ENCODE measurements around the gene ABCG1.
A peak's percentile ranks its signal among the peaks of the same experiment; 100 is the strongest.

The ABCG1 gene

DNA sequence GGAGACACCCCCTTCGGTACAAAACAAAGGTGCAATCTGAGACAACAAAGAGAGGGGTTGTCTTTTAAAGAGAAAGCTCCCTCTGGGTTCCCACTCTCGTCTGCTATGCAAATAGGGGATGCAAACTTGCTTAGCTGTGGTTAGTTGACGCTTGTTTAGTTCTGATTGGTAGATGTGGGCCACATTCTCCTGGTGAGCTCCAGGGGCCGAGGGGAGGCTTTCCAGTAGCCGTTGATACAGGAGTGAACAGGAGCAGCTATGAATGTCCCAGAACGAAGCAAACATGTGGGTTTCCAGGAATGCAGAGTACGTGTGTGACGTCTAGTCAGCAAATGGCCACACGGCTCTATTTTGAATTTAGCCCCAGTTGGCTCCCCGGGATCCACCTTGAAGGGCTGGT is 117.1 kb downstream of the ABCG1 start:
- no peak for DNase-seq

DNA sequence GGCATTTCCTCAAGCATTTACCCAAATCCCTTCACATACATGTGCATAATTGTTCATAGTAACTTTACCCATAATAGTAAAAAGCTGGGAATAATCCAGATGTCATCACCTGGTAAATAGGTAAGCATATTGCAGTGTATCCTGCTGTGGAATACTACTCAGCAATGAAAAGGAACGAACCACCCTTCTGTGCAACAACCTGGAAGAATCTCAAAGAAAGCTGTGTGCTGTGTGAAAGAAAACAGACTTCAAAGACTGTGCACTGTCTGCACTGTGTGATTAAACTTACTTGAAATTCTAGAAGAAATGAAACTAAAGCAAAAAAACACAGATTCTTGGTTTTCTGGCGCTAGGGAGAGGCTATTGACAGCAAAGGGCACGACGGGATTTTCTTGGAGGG is 118.3 kb downstream of the ABCG1 start:
- no peak for DNase-seq

DNA sequence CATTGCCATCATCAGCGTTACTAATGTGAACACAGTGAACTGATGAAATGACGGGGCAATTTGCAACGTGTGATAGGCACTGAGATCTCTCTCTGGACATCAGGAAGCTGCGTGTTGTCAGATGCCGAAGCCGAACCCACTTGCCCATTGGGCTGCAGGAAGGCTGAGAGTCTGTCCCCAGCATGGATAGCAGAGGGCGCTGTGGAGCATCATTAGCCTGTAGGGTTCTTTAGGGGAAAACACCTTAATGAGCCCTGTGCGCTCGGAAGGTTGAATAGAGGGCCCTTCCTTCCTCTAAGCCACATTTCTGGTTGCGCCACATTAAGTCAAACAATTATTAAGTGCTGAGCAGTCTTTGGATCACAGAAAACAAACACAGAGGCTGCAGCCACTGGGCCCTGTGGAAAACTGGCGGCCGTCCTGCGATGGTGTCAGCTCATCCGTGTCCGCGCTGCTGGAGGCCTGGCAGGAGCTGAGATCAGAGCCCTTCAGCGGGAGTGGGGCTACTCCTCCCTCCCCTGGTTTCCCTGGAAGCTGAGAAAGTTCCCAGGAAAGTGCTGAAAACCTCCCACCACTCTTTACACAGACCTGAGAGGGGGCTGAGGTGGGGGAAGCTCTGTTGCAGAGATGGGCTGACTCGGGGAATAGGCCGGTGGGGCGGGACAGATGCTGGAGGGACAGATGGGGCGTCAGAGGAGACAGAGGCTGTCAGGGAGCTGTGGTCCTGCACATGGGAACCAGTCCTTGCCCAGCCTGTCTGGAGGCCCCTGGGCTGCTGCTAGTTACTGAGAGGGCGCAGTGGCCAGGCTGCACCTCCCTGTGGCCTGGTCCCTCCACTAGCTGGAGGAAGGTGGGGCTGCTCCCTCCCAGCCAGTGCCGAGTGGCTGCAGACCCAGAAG is 119.1 kb downstream of the ABCG1 start:
- peak; percentile 63 for DNase-seq

DNA sequence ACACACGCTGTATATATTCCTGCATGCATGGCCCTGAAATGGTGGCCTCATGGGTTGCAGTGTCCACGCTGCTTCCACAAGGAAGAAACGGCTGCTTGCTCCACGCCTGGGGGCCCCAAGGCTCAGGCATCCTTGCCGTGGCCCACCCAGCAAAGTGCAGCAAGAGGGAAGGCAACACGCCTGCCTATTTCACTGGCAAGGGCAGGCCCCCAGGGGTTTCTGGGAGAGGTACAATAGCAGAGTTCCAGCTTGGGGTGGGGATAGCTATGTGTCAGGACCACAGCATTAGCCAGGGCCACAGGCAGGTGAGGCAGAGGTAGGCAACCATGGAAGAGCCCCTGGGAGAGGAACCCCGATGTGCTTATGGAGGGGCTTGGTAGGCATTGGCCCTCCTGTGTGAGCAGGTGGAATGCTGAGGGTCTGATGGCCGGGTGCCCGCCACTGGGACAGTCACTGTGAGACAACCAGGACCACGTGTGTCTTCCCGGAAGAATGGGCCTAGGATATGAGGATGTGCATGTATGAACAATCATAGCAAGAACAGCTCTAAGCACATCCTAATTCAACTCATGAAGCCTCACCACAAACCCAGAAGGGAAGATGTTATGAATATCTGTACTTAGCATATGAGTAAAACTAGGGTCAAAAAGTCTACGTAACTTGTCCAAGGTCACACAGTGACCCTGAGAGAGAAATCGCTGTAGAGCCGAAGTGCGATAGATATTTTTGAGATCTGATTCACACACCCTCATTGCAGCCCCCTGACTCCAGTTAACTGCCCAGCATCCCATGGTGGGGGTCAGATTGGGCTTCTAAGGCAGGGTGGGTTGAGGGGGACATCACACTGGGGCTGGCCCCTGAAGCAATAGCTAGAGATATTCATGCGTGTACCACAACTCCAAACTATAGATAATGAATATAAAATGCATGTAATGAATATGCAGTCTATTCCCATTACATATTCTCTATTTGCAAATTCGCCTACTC is 120.1 kb downstream of the ABCG1 start:
- DNase-seq = no peak

DNA sequence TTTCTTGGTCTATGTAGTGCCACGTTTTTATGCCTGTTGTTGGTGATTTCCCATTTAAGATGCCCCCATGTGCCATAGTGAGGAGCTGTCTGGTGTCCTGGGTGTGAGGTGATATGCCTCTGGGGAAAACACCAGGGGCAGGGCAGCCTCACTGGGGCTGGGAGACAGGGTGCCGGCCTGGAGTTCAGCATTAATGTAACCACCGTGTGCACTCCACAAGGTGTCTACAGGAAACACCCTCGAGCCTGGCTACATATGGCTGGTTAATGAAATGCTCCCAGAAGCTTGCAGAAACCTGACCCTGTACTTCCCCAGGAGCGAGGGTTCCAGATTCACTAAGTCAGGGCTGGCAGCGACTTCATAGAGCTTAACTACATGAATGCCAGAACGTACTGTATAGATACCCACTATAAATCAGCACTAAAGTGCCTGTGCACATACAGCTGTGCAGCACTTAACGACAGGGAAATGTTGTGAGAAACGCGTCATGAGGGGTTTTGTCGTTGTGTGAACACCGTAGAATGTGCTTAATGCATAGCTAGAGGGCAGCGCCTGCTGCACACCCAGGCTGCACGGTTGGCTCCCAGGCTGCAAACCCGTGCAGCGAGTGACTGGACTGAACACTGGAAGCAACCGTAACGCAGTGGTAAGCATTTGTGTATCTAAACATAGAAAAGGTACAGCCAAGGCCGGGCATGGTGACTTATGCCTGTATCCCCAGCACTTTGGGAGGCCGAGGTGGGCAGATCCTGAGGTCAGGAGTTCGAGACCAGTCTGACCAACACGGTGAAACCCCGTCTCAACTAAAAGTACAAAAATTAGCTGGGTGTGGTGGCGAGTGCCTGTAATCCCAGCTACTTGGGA is 121.5 kb downstream of the ABCG1 start:
- DNase-seq = no peak

DNA sequence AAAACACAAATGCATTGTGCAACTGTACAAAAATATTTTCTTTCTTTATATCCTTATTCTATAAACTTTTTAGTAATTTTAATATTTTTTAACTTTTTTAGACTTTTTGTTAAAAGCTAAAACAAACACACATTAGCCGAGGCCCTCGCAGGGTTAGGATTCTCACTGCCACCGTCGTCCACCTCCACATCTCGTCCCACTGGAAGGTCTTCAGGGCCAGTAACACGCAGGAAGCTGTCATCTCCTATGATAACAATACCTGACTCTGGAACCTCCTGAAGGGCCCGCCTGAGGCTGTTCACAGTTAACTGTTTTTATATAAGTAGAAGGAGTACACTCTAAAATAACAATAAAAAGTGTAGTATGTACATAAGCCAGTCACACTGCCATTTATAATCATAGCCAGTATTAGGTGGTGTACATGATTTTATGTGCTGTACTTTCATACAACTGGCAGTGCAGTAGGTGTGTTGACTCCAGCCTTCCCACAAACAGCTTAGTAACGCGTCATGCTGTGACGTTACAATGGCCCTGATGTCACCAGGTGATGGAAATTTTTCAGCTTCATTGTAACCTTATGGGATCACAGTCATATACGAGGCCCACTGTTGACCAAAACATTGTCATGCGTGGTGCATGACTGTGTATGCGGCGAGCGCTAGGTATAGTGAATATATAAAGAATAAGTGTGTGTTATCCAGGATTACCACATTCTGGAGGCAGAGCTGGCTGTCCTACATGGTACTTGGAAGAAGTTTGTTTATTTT is 123.0 kb downstream of the ABCG1 start:
- DNase-seq = no peak

DNA sequence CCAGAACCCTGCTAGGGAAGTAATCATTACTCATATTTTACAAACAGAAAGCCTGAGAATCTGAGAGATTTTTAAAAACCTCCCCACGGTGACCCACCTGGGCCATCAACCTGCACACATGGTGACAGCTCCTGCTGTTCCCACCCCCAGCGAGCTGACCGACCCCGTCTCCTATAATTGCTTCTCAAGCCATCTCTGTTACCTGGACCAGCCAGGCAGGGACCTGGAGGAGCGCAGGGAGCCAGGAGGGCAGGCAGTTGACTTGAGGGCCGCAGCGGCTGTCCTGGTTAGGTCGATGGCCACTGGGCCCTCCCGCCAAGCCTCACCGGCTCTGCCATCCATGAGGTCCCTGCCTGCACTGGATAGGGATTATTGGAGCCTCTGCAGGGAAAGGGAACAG is 124.2 kb downstream of the ABCG1 start:
- no peak for DNase-seq

DNA sequence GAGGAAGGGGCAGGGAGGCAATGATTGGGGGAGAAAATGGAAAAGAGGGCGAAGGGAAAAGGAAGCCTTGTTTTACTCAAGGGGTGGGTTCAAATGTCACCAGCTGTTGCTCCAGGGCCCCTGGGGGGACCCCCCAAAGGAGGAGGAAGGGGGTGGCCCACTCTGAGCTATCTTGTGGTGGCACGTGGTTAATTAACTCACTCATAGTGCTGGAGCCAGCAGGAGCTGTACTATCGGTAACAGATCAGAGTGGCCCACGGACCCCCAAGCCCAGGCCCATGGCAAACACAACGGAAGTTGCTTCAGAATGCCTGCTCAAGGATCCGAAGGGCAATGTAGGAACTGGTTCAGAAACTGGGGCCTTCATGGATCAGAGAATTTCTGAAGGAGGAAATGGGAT is 124.6 kb downstream of the ABCG1 start:
- no peak for DNase-seq

DNA sequence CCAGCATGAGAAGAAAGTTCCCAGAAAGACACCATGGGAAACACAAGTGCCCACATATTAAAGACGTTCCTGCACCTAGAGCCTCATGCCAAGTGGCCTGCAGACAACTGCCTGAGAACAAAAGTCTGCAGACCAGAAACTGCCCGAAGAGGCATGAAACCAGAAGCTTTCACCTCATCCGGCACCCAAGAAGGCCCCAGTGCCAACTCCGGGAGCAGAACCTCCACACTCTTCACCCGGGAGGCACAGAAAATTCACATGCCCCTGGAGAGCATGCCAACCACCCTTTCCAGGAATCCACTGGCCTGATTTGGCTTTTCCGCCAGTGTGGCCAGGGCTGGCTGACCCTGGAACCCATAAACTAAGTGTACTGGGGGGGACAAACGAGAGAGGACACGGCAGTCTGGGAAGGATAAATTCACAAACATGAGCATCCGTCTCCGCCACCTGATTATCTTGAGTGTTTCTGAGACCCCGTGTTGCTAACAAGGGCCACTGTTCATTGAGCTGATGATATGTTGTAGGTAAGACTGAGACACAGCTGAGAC is 125.1 kb downstream of the ABCG1 start:
- no peak for DNase-seq

DNA sequence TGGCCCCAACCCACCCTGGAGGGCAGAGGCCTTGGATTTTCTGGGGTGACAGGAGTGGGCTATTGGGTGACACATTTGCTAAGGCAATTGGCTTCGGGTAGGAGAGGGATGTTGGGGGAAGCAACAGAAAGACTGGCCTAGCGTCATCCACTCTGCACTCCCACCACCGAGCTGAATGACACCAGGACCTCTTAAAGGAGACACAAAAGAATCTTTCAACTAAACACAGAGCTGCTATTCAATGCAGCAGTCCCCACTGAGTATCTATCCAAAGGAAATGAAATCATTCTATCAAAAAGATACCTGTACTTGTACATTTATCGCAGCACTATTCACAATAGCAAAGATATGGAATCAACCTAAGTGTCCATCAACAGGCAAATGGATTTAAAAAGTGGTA is 125.7 kb downstream of the ABCG1 start:
- no peak for DNase-seq

DNA sequence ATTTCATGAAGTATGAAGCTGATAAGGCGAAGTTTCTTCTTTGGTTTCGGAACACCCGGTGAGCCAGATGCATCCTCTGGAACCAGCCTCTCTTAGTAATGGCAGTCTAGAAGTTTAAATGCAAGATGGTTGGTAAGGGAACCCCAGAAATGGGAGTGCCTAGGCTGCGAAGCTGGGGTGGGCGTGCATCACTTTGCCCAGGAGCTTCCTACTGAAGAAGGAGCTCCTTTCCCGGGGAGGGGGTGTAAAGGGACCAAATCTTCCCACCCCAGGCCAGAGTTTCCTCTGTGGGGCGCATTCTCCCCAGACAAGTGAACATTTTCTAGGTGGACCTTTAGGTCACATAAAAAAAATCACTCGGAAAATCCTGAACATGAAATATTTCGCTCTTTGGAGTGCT is 127.5 kb downstream of the ABCG1 start:
- no peak for DNase-seq
